ENCODE data around the gene CST9.

CST9 gene, protein sequence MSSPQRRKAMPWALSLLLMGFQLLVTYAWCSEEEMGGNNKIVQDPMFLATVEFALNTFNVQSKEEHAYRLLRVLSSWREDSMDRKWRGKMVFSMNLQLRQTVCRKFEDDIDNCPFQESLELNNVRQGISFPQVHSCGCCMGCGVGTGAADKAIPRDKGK

GRCh38 chr20:23605867-23606651 lies at the start of gene CST9:
Gene CST9, minus strand, starts transcription at chr20:23605917. Its CDS starts 53 bp downstream, at chr20:23605864.
- H3K4me3 ChIP-seq (ENCODE audit: low read depth, low read length), result no peak within 1 kb of the TSS
- TF ChIP-seq CTCF (IDR thresholded peaks at IDR 0.05; ENCODE audit: low read depth, low read length, missing control alignments), result no peak
- DNase-seq (ENCODE audit: low read depth), result no peak

- DNase-seq (ENCODE audit: low read depth), result no peak
- no peak overlapping the region for H3K4me3 ChIP-seq (ENCODE audit: low read depth, low read length)
- TF ChIP-seq CTCF (IDR thresholded peaks at IDR 0.05; ENCODE audit: low read depth, low read length, missing control alignments), result no peak
Observed at GRCh38 chr20:23654717-23655116, 49.0 kb upstream of the CST9 start.

DNA sequence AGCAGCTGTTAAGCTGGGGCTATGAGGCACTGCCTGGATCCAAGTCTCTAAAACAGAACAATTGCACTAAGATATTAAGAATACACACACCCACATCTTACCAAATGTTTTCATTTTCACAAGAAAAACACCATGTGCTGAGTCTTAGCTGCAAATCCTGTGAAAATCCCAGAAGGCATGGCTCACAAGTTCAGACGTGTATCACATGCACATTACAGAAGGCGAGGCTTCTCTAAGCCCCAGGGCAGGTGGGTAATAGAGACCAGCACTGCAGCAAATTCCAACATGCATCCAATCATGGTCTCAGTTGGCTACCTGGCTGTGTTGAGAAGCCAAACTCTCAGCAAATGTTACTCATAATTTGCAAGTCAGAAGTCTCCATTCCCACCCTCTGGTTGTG lies 48.3 kb upstream of the CST9 start:
- no peak for DNase-seq (ENCODE audit: low read depth)
- TF ChIP-seq CTCF (IDR thresholded peaks at IDR 0.05; ENCODE audit: low read depth, low read length, missing control alignments), result no peak
- H3K4me3 ChIP-seq (ENCODE audit: low read depth, low read length), result no peak overlapping the region

GRCh38 chr20:23653400-23653938 lies 47.8 kb upstream of the CST9 start:
- DNase-seq (ENCODE audit: low read depth), result no peak
- no peak overlapping the region for H3K4me3 ChIP-seq (ENCODE audit: low read depth, low read length)
- TF ChIP-seq CTCF (IDR thresholded peaks at IDR 0.05; ENCODE audit: low read depth, low read length, missing control alignments), result no peak

DNA sequence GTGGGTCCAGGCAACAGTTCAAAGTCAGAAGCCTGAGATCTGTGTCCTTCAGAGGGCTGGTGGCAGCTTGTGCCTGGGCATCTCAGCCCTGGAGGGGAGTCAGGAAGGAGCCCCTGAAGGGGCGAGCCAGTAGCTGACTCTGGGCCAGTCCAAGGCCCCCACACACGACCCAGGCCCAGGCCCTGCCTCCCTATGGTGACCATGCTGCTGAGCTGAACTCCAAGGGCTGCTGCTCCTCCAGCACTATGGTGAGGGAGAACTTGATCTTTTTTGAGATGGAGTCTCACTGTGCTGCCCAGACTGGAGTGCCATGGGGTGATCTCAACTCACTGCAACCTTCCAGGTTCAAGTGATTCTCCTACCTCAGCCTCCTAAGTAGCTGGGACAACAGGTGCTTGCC lies 47.2 kb upstream of the CST9 start:
- no peak for DNase-seq (ENCODE audit: low read depth)
- no peak overlapping the region for H3K4me3 ChIP-seq (ENCODE audit: low read depth, low read length)
- no peak for TF ChIP-seq CTCF (IDR thresholded peaks at IDR 0.05; ENCODE audit: low read depth, low read length, missing control alignments)

DNA sequence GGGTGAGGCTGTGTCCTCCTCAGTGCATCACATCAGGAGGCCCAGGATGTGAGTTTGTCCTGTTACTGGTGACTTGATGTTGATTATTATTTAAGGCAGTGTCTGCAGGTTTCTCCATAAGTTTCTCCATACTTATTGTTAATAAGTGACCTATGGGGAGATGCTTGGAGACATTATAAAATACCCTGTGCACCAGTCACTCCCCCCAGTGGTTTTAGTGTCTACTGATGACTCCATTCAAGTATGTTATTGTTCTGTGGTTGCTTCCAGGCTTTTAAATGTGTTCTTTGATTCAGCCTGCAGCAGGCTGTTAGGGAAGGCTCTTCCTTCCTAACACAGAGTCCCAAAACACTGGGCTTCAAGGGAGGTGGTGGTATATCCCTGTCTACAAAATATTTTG lies 46.7 kb upstream of the CST9 start:
- DNase-seq (ENCODE audit: low read depth), result no peak
- no peak overlapping the region for H3K4me3 ChIP-seq (ENCODE audit: low read depth, low read length)
- TF ChIP-seq CTCF (IDR thresholded peaks at IDR 0.05; ENCODE audit: low read depth, low read length, missing control alignments), result no peak
